ENCODE measurements around the gene IFITM5. TPM values are rescaled to one million over a fixed set of nuclear protein-coding genes. Genes with fewer than 3 reads are reported as not detected.

IFITM5 gene
- total and polyA plus RNA-seq, 9 of the 15 experiments (the other 6 are each of a cell fraction or from before 2014, with no cell fraction given): 0.19 TPM; not detected in 8

DNA sequence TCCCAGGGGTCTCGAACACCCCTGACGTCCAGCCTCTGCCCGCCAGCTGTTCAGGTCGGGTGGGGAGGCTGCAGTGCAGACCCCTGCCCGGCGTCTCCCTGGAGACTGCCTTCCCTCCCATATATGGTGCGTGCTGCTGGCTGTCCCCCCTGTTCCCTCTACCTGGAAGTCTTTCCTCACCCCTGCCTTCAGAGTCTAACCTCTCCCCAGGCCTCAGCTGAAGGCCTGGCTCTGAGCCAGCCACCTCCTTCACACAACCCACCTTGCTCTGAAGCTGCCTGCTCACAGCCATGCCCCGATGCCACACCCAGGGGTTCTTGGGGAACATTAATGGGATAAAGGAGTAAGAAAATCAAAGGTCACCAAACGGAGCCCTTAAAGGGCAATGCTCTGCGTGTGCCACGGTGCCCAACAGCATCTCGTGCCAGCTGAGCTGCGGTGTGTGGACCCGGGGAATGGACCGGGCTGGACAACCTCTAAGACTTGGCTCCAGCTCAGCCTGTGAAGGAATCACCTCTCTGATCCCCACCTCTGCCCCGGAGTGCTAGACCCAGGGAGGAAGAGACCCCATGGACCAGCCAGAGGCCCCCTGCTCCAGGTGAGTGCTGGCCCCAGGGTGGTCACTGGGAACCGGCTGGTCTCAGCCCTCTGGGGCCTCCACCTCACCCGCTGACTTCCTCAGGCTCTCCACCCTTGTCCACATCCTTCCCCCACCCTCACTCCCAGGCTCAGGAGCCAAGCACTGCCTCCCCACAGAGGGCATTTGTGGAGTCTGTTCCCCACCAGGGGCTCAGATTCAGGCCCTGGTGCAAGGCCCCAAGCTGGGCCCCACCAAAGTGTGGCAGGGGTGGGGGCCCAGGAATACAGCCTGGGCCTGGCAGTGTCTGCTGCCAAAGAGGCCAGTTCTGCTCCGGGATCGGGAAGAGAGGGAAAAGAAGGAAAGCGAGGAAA lies 21.1 kb downstream of the IFITM5 start, which contains the start of gene NLRP6 (continued):
- TF ChIP-seq CBX8 (IDR thresholded peaks at IDR 0.05; ENCODE audit: borderline replicate concordance, extremely low read depth, low read depth, low read length, poor library complexity, severe bottlenecking) (no peak), SIN3B (IDR thresholded peaks at IDR 0.05; ENCODE audit: low read depth) (no peak), CTBP1 (IDR thresholded peaks at IDR 0.05; ENCODE audit: borderline replicate concordance) (0 out of 2 replicates have a peak, but pooled peaks have one; percentile 4), CSDE1 (IDR thresholded peaks at IDR 0.05) (no peak), ZNF586 (CRISPR knock-in tag; conservative IDR thresholded peaks at IDR 0.05) (no peak), FOSL1 (tag; conservative IDR thresholded peaks at IDR 0.05) (no peak), PURB (CRISPR knock-in tag; IDR thresholded peaks at IDR 0.05; ENCODE audit: low read depth) (no peak), NFIX (CRISPR knock-in tag; IDR thresholded peaks at IDR 0.05; ENCODE audit: low read depth) (peak; percentile 20; the same call in 1 of the 2 replicates), MCM7 (IDR thresholded peaks at IDR 0.05) (no peak), SMARCA4 (IDR thresholded peaks at IDR 0.05) (no peak), SMARCA5 (IDR thresholded peaks at IDR 0.05) (no peak), ZNF384 (IDR thresholded peaks at IDR 0.05; ENCODE audit: low read depth, low read length) (no peak), ZNF311 (CRISPR knock-in tag; IDR thresholded peaks at IDR 0.05) (no peak), THRAP3 (IDR thresholded peaks at IDR 0.05; ENCODE audit: borderline replicate concordance) (no peak), ELF2 (CRISPR knock-in tag; IDR thresholded peaks at IDR 0.05) (no peak), ERF (CRISPR knock-in tag; IDR thresholded peaks at IDR 0.05) (no peak), RBM34 (IDR thresholded peaks at IDR 0.05; ENCODE audit: borderline replicate concordance, insufficient read depth, low read length) (no peak), WHSC1 (IDR thresholded peaks at IDR 0.05; ENCODE audit: low read length) (no peak)
- TF ChIP-seq, protein P1, sequence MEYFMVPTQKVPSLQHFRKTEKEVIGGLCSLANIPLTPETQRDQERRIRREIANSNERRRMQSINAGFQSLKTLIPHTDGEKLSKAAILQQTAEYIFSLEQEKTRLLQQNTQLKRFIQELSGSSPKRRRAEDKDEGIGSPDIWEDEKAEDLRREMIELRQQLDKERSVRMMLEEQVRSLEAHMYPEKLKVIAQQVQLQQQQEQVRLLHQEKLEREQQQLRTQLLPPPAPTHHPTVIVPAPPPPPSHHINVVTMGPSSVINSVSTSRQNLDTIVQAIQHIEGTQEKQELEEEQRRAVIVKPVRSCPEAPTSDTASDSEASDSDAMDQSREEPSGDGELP (CRISPR knock-in tag; IDR thresholded peaks at IDR 0.05; ENCODE audit: borderline replicate concordance): peak; percentile 66; the same call in 1 of the 2 replicates
- TF ChIP-seq, protein P2, sequence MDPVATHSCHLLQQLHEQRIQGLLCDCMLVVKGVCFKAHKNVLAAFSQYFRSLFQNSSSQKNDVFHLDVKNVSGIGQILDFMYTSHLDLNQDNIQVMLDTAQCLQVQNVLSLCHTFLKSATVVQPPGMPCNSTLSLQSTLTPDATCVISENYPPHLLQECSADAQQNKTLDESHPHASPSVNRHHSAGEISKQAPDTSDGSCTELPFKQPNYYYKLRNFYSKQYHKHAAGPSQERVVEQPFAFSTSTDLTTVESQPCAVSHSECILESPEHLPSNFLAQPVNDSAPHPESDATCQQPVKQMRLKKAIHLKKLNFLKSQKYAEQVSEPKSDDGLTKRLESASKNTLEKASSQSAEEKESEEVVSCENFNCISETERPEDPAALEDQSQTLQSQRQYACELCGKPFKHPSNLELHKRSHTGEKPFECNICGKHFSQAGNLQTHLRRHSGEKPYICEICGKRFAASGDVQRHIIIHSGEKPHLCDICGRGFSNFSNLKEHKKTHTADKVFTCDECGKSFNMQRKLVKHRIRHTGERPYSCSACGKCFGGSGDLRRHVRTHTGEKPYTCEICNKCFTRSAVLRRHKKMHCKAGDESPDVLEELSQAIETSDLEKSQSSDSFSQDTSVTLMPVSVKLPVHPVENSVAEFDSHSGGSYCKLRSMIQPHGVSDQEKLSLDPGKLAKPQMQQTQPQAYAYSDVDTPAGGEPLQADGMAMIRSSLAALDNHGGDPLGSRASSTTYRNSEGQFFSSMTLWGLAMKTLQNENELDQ (CRISPR knock-in tag; IDR thresholded peaks at IDR 0.05; ENCODE audit: borderline replicate concordance): no peak
- TF ChIP-seq, protein P3, sequence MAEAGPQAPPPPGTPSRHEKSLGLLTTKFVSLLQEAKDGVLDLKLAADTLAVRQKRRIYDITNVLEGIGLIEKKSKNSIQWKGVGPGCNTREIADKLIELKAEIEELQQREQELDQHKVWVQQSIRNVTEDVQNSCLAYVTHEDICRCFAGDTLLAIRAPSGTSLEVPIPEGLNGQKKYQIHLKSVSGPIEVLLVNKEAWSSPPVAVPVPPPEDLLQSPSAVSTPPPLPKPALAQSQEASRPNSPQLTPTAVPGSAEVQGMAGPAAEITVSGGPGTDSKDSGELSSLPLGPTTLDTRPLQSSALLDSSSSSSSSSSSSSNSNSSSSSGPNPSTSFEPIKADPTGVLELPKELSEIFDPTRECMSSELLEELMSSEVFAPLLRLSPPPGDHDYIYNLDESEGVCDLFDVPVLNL (CRISPR knock-in tag; IDR thresholded peaks at IDR 0.05; ENCODE audit: low read depth): no peak
- TF ChIP-seq, protein P4, sequence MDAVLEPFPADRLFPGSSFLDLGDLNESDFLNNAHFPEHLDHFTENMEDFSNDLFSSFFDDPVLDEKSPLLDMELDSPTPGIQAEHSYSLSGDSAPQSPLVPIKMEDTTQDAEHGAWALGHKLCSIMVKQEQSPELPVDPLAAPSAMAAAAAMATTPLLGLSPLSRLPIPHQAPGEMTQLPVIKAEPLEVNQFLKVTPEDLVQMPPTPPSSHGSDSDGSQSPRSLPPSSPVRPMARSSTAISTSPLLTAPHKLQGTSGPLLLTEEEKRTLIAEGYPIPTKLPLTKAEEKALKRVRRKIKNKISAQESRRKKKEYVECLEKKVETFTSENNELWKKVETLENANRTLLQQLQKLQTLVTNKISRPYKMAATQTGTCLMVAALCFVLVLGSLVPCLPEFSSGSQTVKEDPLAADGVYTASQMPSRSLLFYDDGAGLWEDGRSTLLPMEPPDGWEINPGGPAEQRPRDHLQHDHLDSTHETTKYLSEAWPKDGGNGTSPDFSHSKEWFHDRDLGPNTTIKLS (IDR thresholded peaks at IDR 0.05; ENCODE audit: borderline replicate concordance, low read depth): no peak

Data from K562 (cell line).